ENCODE measurements around the gene DCP2. TPM values are rescaled to one million over a fixed set of nuclear protein-coding genes. Genes with fewer than 3 reads are reported as not detected.
A peak's percentile ranks its signal among the peaks of the same experiment; 100 is the strongest.

The DCP2 gene
- total RNA-seq, 4 donors from 2014 or later: 15.7 to 26.7 (median 17.7) TPM

- no peak for TF ChIP-seq EP300 (IDR thresholded peaks at IDR 0.05)
- no peak for TF ChIP-seq POLR2AphosphoS5 (IDR thresholded peaks at IDR 0.05)
- TF ChIP-seq CTCF (IDR thresholded peaks at IDR 0.05): no peak
- no peak for TF ChIP-seq POLR2A (IDR thresholded peaks at IDR 0.05; ENCODE audit: low read depth)
- intact Hi-C loops (cut with DNase I): no loop called here
- H3K27ac ChIP-seq (replicated peaks in 1 of 4): peak overlapping the region; percentile 30 to 46 (median 40)
These were observed 74.3 kb downstream of the DCP2 start for GRCh38 chr5:113050721-113051382.

GRCh38 chr5:113052041-113052795, 75.6 kb downstream of the DCP2 start:
- intact Hi-C loops (cut with DNase I): no loop called here
- Histone ChIP-seq H3K9me3 (no peaks in the 10 kb centered on the region), H3K4me1 (peaks cover 15 to 24% (median 17%) of the 10 kb centered on the region in 4 donors), H3K4me3 (no peak overlapping the region), H3K36me3 (peaks cover 0 to 54% (median 40%) of the 10 kb centered on the region in 4 donors), H3K27me3 (no peaks in the 10 kb centered on the region), H3K27ac (replicated peaks in 1 of 4) (no peak overlapping the region)
- 87% methylated on average over 10 of the region's 10 CpGs for WGBS
- no peak for TF ChIP-seq POLR2AphosphoS5 (IDR thresholded peaks at IDR 0.05)
- TF ChIP-seq EP300 (IDR thresholded peaks at IDR 0.05): no peak
- TF ChIP-seq CTCF (IDR thresholded peaks at IDR 0.05): no peak
- TF ChIP-seq POLR2A (IDR thresholded peaks at IDR 0.05; ENCODE audit: low read depth): no peak
- DNase-seq (ENCODE audit: extremely low spot score): no peak

More at GRCh38 chr5:113050721-113051382, 74.3 kb downstream of the DCP2 start:
- 28% methylated on average over 9 of the region's 9 CpGs for WGBS
- no peaks in the 10 kb centered on the region for H3K9me3 ChIP-seq
- H3K27me3 ChIP-seq: no peaks in the 10 kb centered on the region
- no peak overlapping the region for H3K4me3 ChIP-seq
- no peak for DNase-seq (ENCODE audit: extremely low spot score)
- H3K36me3 ChIP-seq: peaks cover 0 to 57% (median 42%) of the 10 kb centered on the region in 4 donors
- peaks cover 15 to 24% (median 17%) of the 10 kb centered on the region in 4 donors for H3K4me1 ChIP-seq

GRCh38 chr5:113053511-113053995, 77.0 kb downstream of the DCP2 start:
- WGBS: 90% methylated on average over 8 of the region's 9 CpGs
- peaks cover 15 to 28% (median 21%) of the 10 kb centered on the region in 4 donors for H3K4me1 ChIP-seq
- H3K36me3 ChIP-seq: peaks cover 0 to 45% (median 30%) of the 10 kb centered on the region in 4 donors
- TF ChIP-seq POLR2A (IDR thresholded peaks at IDR 0.05; ENCODE audit: low read depth): no peak
- TF ChIP-seq POLR2AphosphoS5 (IDR thresholded peaks at IDR 0.05): no peak
- DNase-seq (ENCODE audit: extremely low spot score): no peak
- H3K9me3 ChIP-seq: no peaks in the 10 kb centered on the region
- H3K27ac ChIP-seq (replicated peaks in 1 of 4): no peak overlapping the region
- no peaks in the 10 kb centered on the region for H3K27me3 ChIP-seq
- intact Hi-C loops (cut with DNase I): no loop called here
- no peak overlapping the region for H3K4me3 ChIP-seq

GRCh38 chr5:113054899-113055298, 78.3 kb downstream of the DCP2 start:
- TF ChIP-seq POLR2AphosphoS5 (IDR thresholded peaks at IDR 0.05): no peak
- TF ChIP-seq CTCF (IDR thresholded peaks at IDR 0.05): no peak
- no peak for TF ChIP-seq EP300 (IDR thresholded peaks at IDR 0.05)
- no peak for TF ChIP-seq POLR2A (IDR thresholded peaks at IDR 0.05; ENCODE audit: low read depth)
- intact Hi-C loops (cut with DNase I): no loop called here
- peaks cover 21 to 41% (median 33%) of the 10 kb centered on the region in 4 donors for H3K4me1 ChIP-seq
- H3K27me3 ChIP-seq: no peaks in the 10 kb centered on the region
- H3K27ac ChIP-seq (replicated peaks in 1 of 4): no peak overlapping the region
- H3K9me3 ChIP-seq: no peaks in the 10 kb centered on the region
- H3K4me3 ChIP-seq: no peak overlapping the region
- DNase-seq (ENCODE audit: extremely low spot score): no peak
- WGBS: 87% methylated on average over 6 of the region's 11 CpGs
- H3K36me3 ChIP-seq: peaks cover 0 to 35% (median 21%) of the 10 kb centered on the region in 4 donors

- Histone ChIP-seq H3K9me3 (no peaks in the 10 kb centered on the region), H3K36me3 (peaks cover 0 to 51% (median 21%) of the 10 kb centered on the region in 4 donors), H3K27ac (replicated peaks in 1 of 4) (no peak overlapping the region), H3K27me3 (no peaks in the 10 kb centered on the region), H3K4me1 (peaks cover 6 to 28% (median 17%) of the 10 kb centered on the region in 4 donors), H3K4me3 (no peak overlapping the region)
- DNase-seq (ENCODE audit: extremely low spot score): no peak
- 83% methylated on average over 5 of the region's 5 CpGs for WGBS
- intact Hi-C loops (cut with DNase I): no loop called here
- TF ChIP-seq POLR2A (IDR thresholded peaks at IDR 0.05; ENCODE audit: low read depth) (no peak), EP300 (IDR thresholded peaks at IDR 0.05) (no peak), CTCF (IDR thresholded peaks at IDR 0.05) (no peak), POLR2AphosphoS5 (IDR thresholded peaks at IDR 0.05) (no peak)
These were observed 80.4 kb downstream of the DCP2 start for GRCh38 chr5:113056988-113057387.
